HCT116 (cell line): Measurements from ENCODE around the gene SIRT6.

Experiments used
- ELF1 ChIP-seq: IDR thresholded peaks from 2 replicates; pipeline ENCODE4 v1.6.1; 2012; ENCODE audit warnings: low read depth, borderline replicate concordance
- POLR2A ChIP-seq: IDR thresholded peaks from 2 replicates; pipeline ENCODE4 v1.7.0; 2011; ENCODE audit warnings: borderline replicate concordance; ENCODE audit not compliant: insufficient read depth, insufficient read length; ENCODE audit errors: extremely low read depth
- ZFX ChIP-seq: fragments of 450-650 bp; IDR thresholded peaks from 2 replicates; pipeline ENCODE4 v1.6.1; 2017
- TF ChIP-seq, protein P1 (sequence below): IDR thresholded peaks from 2 replicates; pipeline ENCODE4 v1.6.1; 2012; ENCODE audit warnings: low read depth
- TF ChIP-seq, protein P2 (sequence below), 3 experiments: fragments of 200-600 bp in 1 of 3; sonication (generic) in 1 of 3; IDR thresholded peaks in 2 of 3; conservative IDR thresholded peaks in 1 of 3; 2 replicates each; pipeline ENCODE4 v1.5.1; 2012 to 2017; ENCODE audit warnings: low read depth in 2 of 3, low read length in 2 of 3, antibody characterized with exemption in 1 of 3, borderline replicate concordance in 1 of 3, control low read depth in 1 of 3, mild to moderate bottlenecking in 1 of 3, mixed read lengths in 1 of 3, mixed run types in 1 of 3, moderate library complexity in 1 of 3; ENCODE audit not compliant: insufficient read depth in 1 of 3

DNA sequence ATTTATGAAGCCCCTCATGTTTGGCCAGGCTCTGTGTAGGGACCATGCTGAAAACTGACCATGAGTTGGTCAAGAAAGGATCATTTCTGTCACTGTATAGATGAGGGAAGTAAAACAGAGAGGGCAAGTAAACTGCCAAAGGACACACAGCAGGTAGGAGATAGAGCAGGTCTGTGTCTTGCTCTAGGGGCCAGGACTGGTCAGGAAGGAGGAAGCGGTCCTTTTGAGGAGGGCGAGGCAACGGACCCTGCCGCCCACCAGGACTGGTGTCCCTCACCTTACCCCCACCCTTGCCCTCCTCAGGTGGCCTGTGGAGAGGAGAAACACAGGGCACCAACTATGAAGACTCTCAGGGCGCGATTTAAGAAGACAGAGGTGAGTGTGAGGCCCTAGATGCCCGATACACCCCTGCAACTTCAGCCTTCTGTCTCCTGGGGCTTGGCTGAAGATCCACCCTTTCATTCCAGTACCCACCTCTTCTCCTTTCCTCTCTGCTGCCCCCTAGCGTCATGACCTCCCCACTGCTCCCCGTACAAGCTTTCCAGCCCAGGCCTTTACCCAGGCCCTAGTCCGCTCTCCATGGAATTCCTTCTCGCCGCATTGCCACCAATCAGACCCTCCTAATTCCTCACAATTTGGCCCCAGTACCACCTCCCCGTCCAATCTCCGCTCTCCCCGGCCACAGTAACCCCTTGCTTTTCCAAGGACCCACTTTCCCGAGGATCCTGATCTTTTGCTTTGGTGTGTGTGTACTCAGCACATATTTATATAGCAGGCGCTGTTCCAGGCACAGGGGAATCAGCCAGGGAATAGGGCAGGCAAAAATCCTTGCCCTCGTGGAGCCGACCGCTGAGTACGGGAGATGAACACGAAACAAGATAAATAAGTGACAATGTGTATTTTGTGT, 4.0 kb upstream of the SIRT6 start:
- TF ChIP-seq ZFX (no peak), POLR2A (no peak), ELF1 (no peak)
- TF ChIP-seq, protein P1, sequence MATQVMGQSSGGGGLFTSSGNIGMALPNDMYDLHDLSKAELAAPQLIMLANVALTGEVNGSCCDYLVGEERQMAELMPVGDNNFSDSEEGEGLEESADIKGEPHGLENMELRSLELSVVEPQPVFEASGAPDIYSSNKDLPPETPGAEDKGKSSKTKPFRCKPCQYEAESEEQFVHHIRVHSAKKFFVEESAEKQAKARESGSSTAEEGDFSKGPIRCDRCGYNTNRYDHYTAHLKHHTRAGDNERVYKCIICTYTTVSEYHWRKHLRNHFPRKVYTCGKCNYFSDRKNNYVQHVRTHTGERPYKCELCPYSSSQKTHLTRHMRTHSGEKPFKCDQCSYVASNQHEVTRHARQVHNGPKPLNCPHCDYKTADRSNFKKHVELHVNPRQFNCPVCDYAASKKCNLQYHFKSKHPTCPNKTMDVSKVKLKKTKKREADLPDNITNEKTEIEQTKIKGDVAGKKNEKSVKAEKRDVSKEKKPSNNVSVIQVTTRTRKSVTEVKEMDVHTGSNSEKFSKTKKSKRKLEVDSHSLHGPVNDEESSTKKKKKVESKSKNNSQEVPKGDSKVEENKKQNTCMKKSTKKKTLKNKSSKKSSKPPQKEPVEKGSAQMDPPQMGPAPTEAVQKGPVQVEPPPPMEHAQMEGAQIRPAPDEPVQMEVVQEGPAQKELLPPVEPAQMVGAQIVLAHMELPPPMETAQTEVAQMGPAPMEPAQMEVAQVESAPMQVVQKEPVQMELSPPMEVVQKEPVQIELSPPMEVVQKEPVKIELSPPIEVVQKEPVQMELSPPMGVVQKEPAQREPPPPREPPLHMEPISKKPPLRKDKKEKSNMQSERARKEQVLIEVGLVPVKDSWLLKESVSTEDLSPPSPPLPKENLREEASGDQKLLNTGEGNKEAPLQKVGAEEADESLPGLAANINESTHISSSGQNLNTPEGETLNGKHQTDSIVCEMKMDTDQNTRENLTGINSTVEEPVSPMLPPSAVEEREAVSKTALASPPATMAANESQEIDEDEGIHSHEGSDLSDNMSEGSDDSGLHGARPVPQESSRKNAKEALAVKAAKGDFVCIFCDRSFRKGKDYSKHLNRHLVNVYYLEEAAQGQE = no peak
- TF ChIP-seq, protein P2, sequence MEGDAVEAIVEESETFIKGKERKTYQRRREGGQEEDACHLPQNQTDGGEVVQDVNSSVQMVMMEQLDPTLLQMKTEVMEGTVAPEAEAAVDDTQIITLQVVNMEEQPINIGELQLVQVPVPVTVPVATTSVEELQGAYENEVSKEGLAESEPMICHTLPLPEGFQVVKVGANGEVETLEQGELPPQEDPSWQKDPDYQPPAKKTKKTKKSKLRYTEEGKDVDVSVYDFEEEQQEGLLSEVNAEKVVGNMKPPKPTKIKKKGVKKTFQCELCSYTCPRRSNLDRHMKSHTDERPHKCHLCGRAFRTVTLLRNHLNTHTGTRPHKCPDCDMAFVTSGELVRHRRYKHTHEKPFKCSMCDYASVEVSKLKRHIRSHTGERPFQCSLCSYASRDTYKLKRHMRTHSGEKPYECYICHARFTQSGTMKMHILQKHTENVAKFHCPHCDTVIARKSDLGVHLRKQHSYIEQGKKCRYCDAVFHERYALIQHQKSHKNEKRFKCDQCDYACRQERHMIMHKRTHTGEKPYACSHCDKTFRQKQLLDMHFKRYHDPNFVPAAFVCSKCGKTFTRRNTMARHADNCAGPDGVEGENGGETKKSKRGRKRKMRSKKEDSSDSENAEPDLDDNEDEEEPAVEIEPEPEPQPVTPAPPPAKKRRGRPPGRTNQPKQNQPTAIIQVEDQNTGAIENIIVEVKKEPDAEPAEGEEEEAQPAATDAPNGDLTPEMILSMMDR (IDR thresholded peaks at IDR 0.05 in 2 of 3, conservative IDR thresholded peaks at IDR 0.05 in 1 of 3; ENCODE audit: borderline replicate concordance in 1 of 3, insufficient read depth in 1 of 3, low read depth in 2 of 3, low read length in 2 of 3) = peak; percentile 83 to 90 (median 88)
